Parathyroid adenoma (tissue), 2 donors: ENCODE data around the gene ZNF492.

Source experiments
- H2AFZ ChIP-seq: fragments of 300-600 bp; sonication (generic); one replicate; pipeline ENCODE4 v1.7.0; 2017; ENCODE audit warnings: antibody characterized with exemption, mild to moderate bottlenecking
- H3K27ac ChIP-seq: fragments of 300-600 bp; sonication (generic); one replicate; pipeline ENCODE4 v1.7.0; 2017
- H3K27me3 ChIP-seq: fragments of 300-600 bp; sonication (generic); one replicate; pipeline ENCODE4 v1.7.0; 2017; ENCODE audit warnings: low read length; ENCODE audit not compliant: control insufficient read depth, insufficient read depth
- H3K36me3 ChIP-seq: fragments of 300-600 bp; sonication (generic); one replicate; pipeline ENCODE4 v1.7.0; 2017; ENCODE audit warnings: low read length; ENCODE audit not compliant: control insufficient read depth, insufficient read depth
- H3K4me1 ChIP-seq: fragments of 300-600 bp; sonication (generic); one replicate; pipeline ENCODE4 v1.7.0; 2017; ENCODE audit warnings: control low read depth
- H3K4me2 ChIP-seq: fragments of 300-600 bp; sonication (generic); one replicate; pipeline ENCODE4 v1.7.0; 2017; ENCODE audit warnings: low read length
- H3K4me3 ChIP-seq: fragments of 300-600 bp; sonication (generic); one replicate; pipeline ENCODE4 v1.7.0; 2017; ENCODE audit warnings: low read depth, low read length
- H3K79me2 ChIP-seq: fragments of 300-600 bp; sonication (generic); one replicate; pipeline ENCODE4 v1.7.0; 2017; ENCODE audit warnings: control low read depth
- H3K9ac ChIP-seq: fragments of 300-600 bp; sonication (generic); one replicate; pipeline ENCODE4 v1.7.0; 2017; ENCODE audit warnings: mild to moderate bottlenecking
- H3K9me3 ChIP-seq: fragments of 300-600 bp; sonication (generic); one replicate; pipeline ENCODE4 v1.7.0; 2017; ENCODE audit warnings: low read length; ENCODE audit not compliant: control insufficient read depth
- TF ChIP-seq, protein P1 (sequence below): fragments of 300-600 bp; sonication (generic); IDR thresholded peaks from one replicate; pipeline ENCODE4 v1.7.0; 2017; ENCODE audit warnings: antibody characterized with exemption, mild to moderate bottlenecking
- donor health status: primary hyperparathyroidism.

The ZNF492 gene

DNA sequence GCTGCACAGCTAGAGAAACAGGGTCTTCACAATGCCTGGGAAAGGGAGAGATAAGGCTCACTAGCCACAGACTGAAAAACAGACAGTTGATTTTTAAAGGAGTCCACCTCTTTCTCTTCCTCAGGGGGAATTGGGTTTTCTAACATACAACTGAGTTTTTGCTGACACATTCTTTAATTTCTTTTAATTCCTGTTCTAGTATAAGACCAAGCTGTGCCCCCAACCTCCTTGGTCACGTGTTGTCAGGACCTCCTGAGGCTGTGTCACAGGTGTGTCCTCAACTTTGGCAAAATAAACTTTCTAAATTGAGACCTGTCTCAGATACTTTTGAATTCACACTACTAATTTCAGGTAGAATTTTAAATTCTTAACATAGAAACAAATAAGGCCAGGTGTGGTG lies 12.1 kb upstream of the ZNF492 start:
- H3K9ac ChIP-seq, result no peak overlapping the region
- no peak overlapping the region for H3K4me2 ChIP-seq
- no peak overlapping the region for H2AFZ ChIP-seq
- H3K9me3 ChIP-seq, result no peaks in the 10 kb centered on the region
- H3K27ac ChIP-seq, result no peak overlapping the region
- H3K27me3 ChIP-seq, result no peaks in the 10 kb centered on the region
- no peaks in the 10 kb centered on the region for H3K36me3 ChIP-seq
- no peaks in the 10 kb centered on the region for H3K79me2 ChIP-seq
- no peak overlapping the region for H3K4me3 ChIP-seq
- no peaks in the 10 kb centered on the region for H3K4me1 ChIP-seq
- TF ChIP-seq, protein P1, sequence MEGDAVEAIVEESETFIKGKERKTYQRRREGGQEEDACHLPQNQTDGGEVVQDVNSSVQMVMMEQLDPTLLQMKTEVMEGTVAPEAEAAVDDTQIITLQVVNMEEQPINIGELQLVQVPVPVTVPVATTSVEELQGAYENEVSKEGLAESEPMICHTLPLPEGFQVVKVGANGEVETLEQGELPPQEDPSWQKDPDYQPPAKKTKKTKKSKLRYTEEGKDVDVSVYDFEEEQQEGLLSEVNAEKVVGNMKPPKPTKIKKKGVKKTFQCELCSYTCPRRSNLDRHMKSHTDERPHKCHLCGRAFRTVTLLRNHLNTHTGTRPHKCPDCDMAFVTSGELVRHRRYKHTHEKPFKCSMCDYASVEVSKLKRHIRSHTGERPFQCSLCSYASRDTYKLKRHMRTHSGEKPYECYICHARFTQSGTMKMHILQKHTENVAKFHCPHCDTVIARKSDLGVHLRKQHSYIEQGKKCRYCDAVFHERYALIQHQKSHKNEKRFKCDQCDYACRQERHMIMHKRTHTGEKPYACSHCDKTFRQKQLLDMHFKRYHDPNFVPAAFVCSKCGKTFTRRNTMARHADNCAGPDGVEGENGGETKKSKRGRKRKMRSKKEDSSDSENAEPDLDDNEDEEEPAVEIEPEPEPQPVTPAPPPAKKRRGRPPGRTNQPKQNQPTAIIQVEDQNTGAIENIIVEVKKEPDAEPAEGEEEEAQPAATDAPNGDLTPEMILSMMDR, result no peak

DNA sequence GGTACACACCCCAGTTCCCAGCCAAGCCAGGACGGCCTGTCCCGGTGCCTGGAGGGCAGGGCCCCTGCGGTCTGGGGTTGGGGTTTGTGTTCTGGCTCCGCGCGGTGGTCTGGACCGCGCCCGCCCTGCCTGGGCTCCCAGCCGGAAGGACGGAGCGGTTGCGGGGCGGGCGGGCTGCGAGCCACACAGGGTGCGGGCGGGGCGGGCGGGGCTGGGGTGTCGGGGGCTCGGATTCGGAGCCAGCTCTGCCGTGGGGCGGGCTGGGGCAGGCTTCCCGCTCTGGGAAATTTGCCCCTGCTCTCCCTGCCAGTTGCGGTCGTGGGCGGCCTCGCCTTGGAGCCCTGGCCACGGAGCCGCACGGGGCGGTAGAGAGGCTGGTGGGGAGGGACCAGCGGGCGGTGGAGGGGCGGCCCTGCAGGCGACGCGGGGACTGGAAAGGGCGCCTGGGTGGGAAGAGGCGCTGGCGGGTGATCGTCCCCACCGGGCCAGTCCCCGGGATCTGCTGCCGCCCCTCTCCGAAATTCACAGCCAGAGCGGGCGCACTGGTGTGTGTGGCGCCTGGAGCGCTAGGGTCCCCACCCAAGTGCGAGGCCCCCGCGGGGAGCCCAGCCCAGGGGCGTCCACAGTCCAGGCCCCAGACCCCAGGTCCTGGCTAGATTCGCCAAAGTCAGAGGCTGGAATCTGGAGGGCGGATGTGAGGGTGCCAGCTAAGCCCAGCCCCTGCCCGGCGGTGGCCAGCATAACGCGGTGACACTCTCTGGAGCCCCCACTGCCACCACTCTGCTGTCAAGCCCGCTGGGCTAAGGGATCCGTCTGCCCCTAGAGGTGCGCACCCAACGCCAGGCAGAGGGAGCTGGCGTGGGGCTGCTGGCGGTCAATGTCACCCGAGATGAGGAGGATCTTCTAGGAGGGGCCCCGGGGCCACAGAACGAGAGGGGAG lies 11.0 kb upstream of the ZNF492 start:
- no peaks in the 10 kb centered on the region for H3K27me3 ChIP-seq

DNA sequence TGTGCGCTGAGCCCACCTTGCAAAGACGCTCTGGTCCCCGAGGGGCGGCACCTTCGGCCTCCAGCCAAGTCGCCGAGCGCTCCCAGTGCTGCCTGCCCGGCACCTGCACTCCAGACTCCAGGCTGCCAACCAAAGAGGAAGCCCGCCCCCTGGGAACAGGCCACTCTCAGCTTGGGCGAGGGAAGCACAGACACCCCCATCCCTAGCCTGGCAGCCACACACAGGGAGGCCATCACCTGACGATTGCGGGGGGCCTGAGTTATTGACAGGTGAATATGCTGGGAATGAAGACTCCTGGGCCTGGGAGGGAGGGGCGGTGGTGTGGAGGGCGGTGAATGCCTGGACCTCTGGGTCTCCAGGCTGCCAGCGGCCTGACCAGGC lies 10.3 kb upstream of the ZNF492 start:
- H3K4me1 ChIP-seq, result no peaks in the 10 kb centered on the region
- TF ChIP-seq, protein P1, result no peak
- no peak overlapping the region for H2AFZ ChIP-seq
- no peak overlapping the region for H3K27ac ChIP-seq
- H3K79me2 ChIP-seq, result no peaks in the 10 kb centered on the region
- no peaks in the 10 kb centered on the region for H3K36me3 ChIP-seq
- no peaks in the 10 kb centered on the region for H3K9me3 ChIP-seq
- H3K27me3 ChIP-seq, result no peaks in the 10 kb centered on the region
- H3K9ac ChIP-seq, result no peak overlapping the region
- H3K4me2 ChIP-seq, result no peak overlapping the region
- no peak overlapping the region for H3K4me3 ChIP-seq

More for the DNA sequence above, 11.0 kb upstream of the ZNF492 start:
- H3K4me1 ChIP-seq, result no peaks in the 10 kb centered on the region
- no peak overlapping the region for H2AFZ ChIP-seq
- H3K4me3 ChIP-seq, result peak overlapping the region; percentile 45
- H3K4me2 ChIP-seq, result peak overlapping the region; percentile 66
- no peak overlapping the region for H3K9ac ChIP-seq
- TF ChIP-seq, protein P1, result no peak
- no peaks in the 10 kb centered on the region for H3K79me2 ChIP-seq
- H3K9me3 ChIP-seq, result no peaks in the 10 kb centered on the region
- no peak overlapping the region for H3K27ac ChIP-seq
- H3K36me3 ChIP-seq, result no peaks in the 10 kb centered on the region

DNA sequence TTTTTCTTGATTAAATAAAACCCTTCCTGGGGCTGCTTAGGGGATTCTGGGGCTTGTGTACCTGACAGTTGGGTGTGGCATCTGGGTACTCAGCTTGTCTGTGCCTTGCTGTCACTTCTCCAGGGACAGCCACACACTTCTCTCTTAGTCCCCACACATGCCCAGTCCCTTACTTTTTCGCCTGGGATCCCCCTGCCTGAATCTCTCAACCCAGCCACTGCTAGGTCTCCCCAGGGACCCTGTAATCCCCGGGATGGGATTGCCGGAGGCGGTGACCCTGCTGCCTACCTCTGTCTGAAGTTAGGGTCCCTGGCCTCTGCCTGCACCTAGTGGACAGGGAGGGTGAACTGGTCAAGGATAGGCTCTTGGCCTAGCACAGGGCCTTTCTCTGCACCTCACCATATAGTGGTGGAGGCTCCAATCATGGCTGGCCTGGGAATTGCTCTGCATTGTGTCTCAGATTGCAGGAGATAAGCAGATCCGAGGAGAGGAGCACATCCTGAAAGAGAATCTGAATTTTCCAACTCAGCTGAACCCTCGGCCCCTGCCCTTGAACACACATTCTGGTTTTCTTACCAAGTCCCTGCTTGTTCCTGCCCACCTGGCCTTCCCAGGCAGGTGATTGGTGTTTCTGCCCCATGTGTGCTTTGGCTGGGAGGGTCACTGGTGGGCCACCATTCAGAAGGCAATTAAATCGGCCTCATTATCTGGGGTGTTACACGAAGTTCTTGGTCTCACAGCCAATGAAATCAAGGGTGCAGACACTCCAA lies 8.7 kb upstream of the ZNF492 start:
- no peaks in the 10 kb centered on the region for H3K27me3 ChIP-seq
- no peak overlapping the region for H3K27ac ChIP-seq
- H3K9me3 ChIP-seq, result no peaks in the 10 kb centered on the region
- no peak overlapping the region for H3K4me2 ChIP-seq
- TF ChIP-seq, protein P1, result no peak
- no peak overlapping the region for H3K9ac ChIP-seq
- H2AFZ ChIP-seq, result no peak overlapping the region
- no peaks in the 10 kb centered on the region for H3K4me1 ChIP-seq
- H3K36me3 ChIP-seq, result no peaks in the 10 kb centered on the region
- H3K79me2 ChIP-seq, result no peaks in the 10 kb centered on the region
- no peak overlapping the region for H3K4me3 ChIP-seq
